Suprapubic skin (tissue), 4 donors: ENCODE measurements around the gene ZNF77. TPM values are rescaled to one million over a fixed set of nuclear protein-coding genes. Genes with fewer than 3 reads are reported as not detected.
"Not testable (repeated sequence)": the region's sequence is repeated elsewhere in the genome, so short reads cannot be mapped to it uniquely, and the experiment has no call there.

ENCODE experiments used
- DNase-seq, 2 donors: peaks; one replicate each; pipeline ENCODE4 v3.0.0-alpha.2; 2019; ENCODE audit warnings: low spot score in 2 of 2
- H3K27ac ChIP-seq: fragments of 200-600 bp; sonication (generic); one replicate; pipeline ENCODE4 v1.5.1; 2019
- H3K27me3 ChIP-seq: fragments of 200-600 bp; sonication (generic); one replicate; pipeline ENCODE4 v1.5.1; 2019
- H3K36me3 ChIP-seq: fragments of 200-600 bp; sonication (generic); one replicate; pipeline ENCODE4 v1.5.1; 2019
- H3K4me1 ChIP-seq: fragments of 200-600 bp; sonication (generic); one replicate; pipeline ENCODE4 v1.5.1; 2019
- H3K4me3 ChIP-seq: fragments of 200-600 bp; sonication (generic); one replicate; pipeline ENCODE4 v1.5.1; 2019; ENCODE audit warnings: mild to moderate bottlenecking
- H3K9me3 ChIP-seq: fragments of 200-600 bp; sonication (generic); one replicate; pipeline ENCODE4 v1.5.1; 2019
- CTCF ChIP-seq, 2 donors: fragments of 200-600 bp in 1 of 2; fragments of 450-650 bp in 1 of 2; sonication (generic) in 1 of 2; IDR thresholded peaks; one replicate each; pipeline ENCODE4 v1.5.1; 2016 to 2019; ENCODE audit warnings: antibody characterized with exemption in 2 of 2, mild to moderate bottlenecking in 1 of 2, moderate library complexity in 1 of 2
- EP300 ChIP-seq: sonication (generic); formaldehyde crosslinking; IDR thresholded peaks from one replicate; pipeline ENCODE4 v1.6.1; 2017; ENCODE audit warnings: antibody characterized with exemption
- POLR2A ChIP-seq, 2 donors: fragments of 450-650 bp; IDR thresholded peaks; one replicate each; pipeline ENCODE4 v1.6.1; 2017; ENCODE audit warnings: antibody characterized with exemption in 2 of 2, mild to moderate bottlenecking in 2 of 2, moderate library complexity in 2 of 2
- POLR2AphosphoS5 ChIP-seq, 3 donors: sonication (generic); formaldehyde crosslinking; IDR thresholded peaks; one replicate each; pipeline ENCODE4 v1.6.1; 2017; ENCODE audit warnings: antibody characterized with exemption in 3 of 3
- WGBS: methylation state at CpG from one replicate; pipeline ENCODE4 v1.1.5; 2018; 5-methylcytosine and 5-hydroxymethylcytosine counted together
- total RNA-seq, 4 donors: library from RNA; depleted of rRNA; stranded (reverse); fragments of >200 nt; gene quantifications; one replicate each; pipeline ENCODE4 v1.1.0, GENCODE V29; 2016

The ZNF77 gene
- total RNA-seq, result 1 to 10 TPM; 2.8 to 5.6 (median 3.9) TPM

- H3K27me3 ChIP-seq, result no peaks in the 10 kb centered on the region
- H3K27ac ChIP-seq, result peak within 1 kb of the TSS; percentile 83
- no peaks in the 10 kb centered on the region for H3K9me3 ChIP-seq
- no peaks in the 10 kb centered on the region for H3K36me3 ChIP-seq
- peak; percentile 99 to 100 for DNase-seq
- peak within 1 kb of the TSS; percentile 96 for H3K4me3 ChIP-seq
- WGBS, result 0% methylated on average over 31 of the region's 74 CpGs
- H3K4me1 ChIP-seq, result peaks cover 35% of the 10 kb centered on the region
- peak in 1 of 3 donors; percentile 83 for TF ChIP-seq POLR2AphosphoS5 (IDR thresholded peaks at IDR 0.05)
- peak in 1 of 2 donors; percentile 48 for TF ChIP-seq POLR2A (IDR thresholded peaks at IDR 0.05)
- TF ChIP-seq CTCF (IDR thresholded peaks at IDR 0.05), result peak in 1 of 2 donors; percentile 30
- no peak for TF ChIP-seq EP300
Observed at GRCh38 chr19:2944775-2945574, at the start of gene ZNF77. Gene ZNF77, minus strand, starts transcription at chr19:2944971. Its CDS starts 131 bp downstream, at chr19:2944840.

- TF ChIP-seq POLR2AphosphoS5 (IDR thresholded peaks at IDR 0.05) (no peak), EP300 (no peak), POLR2A (IDR thresholded peaks at IDR 0.05) (no peak), CTCF (IDR thresholded peaks at IDR 0.05) (no peak)
- DNase-seq, result no peak
- no peak overlapping the region for H3K27ac ChIP-seq
- no peaks in the 10 kb centered on the region for H3K27me3 ChIP-seq
- WGBS, result 67% methylated on average over 8 of the region's 9 CpGs
- peaks cover 4% of the 10 kb centered on the region for H3K4me1 ChIP-seq
- H3K9me3 ChIP-seq, result no peaks in the 10 kb centered on the region
- no peak overlapping the region for H3K4me3 ChIP-seq
- no peaks in the 10 kb centered on the region for H3K36me3 ChIP-seq
Observed at GRCh38 chr19:2993579-2993978, 48.8 kb upstream of the ZNF77 start.

- no peak overlapping the region for H3K27ac ChIP-seq
- TF ChIP-seq EP300 (no peak), POLR2AphosphoS5 (IDR thresholded peaks at IDR 0.05) (no peak), CTCF (IDR thresholded peaks at IDR 0.05) (no peak), POLR2A (IDR thresholded peaks at IDR 0.05) (no peak)
- no peak for DNase-seq
- no peaks in the 10 kb centered on the region for H3K27me3 ChIP-seq
- peaks cover 4% of the 10 kb centered on the region for H3K4me1 ChIP-seq
- no peaks in the 10 kb centered on the region for H3K9me3 ChIP-seq
- WGBS, result 71% methylated on average over 14 of the region's 14 CpGs
- no peaks in the 10 kb centered on the region for H3K36me3 ChIP-seq
- H3K4me3 ChIP-seq, result no peak overlapping the region
Observed at GRCh38 chr19:2992958-2993357, 48.2 kb upstream of the ZNF77 start.

- WGBS, result 94% methylated on average over 11 of the region's 11 CpGs
- not testable (repeated sequence) for H3K36me3 ChIP-seq, H3K9me3 ChIP-seq, H3K27me3 ChIP-seq, H3K4me1 ChIP-seq, DNase-seq, H3K27ac ChIP-seq, H3K4me3 ChIP-seq
Observed at GRCh38 chr19:2992333-2992732, 47.6 kb upstream of the ZNF77 start.

GRCh38 chr19:2989236-2989946 lies 44.6 kb upstream of the ZNF77 start:
- TF ChIP-seq POLR2A (IDR thresholded peaks at IDR 0.05), result no peak
- no peak for TF ChIP-seq EP300
- TF ChIP-seq POLR2AphosphoS5 (IDR thresholded peaks at IDR 0.05), result no peak
- no peak for TF ChIP-seq CTCF (IDR thresholded peaks at IDR 0.05)
- 95% methylated on average over 5 of the region's 15 CpGs for WGBS
- Histone ChIP-seq H3K4me3 (no peak overlapping the region), H3K27me3 (no peaks in the 10 kb centered on the region), H3K27ac (no peak overlapping the region), H3K4me1 (peaks cover 2% of the 10 kb centered on the region), H3K36me3 (no peaks in the 10 kb centered on the region), H3K9me3 (no peaks in the 10 kb centered on the region)
- DNase-seq, result no peak
